GM20431 (cell line): ENCODE measurements around the gene SH3TC2.

ENCODE experiments used
- in situ Hi-C: fragments of 300-500 bp; cut with MseI, MboI; formaldehyde crosslinking; loops from one replicate; pipeline ENCODE4 v1.15.0; 2020; ENCODE audit warnings: low sequenced_read_pairs; ENCODE audit not compliant: unreplicated experiment

Gene SH3TC2

GRCh38 chr5:148962200-148962550, 100.7 kb downstream of the SH3TC2 start:
- in situ Hi-C loops = loop anchor here (25.0 kb wide), 1 partner anchor 225 kb away; no protein-coding TSS in a partner anchor

DNA sequence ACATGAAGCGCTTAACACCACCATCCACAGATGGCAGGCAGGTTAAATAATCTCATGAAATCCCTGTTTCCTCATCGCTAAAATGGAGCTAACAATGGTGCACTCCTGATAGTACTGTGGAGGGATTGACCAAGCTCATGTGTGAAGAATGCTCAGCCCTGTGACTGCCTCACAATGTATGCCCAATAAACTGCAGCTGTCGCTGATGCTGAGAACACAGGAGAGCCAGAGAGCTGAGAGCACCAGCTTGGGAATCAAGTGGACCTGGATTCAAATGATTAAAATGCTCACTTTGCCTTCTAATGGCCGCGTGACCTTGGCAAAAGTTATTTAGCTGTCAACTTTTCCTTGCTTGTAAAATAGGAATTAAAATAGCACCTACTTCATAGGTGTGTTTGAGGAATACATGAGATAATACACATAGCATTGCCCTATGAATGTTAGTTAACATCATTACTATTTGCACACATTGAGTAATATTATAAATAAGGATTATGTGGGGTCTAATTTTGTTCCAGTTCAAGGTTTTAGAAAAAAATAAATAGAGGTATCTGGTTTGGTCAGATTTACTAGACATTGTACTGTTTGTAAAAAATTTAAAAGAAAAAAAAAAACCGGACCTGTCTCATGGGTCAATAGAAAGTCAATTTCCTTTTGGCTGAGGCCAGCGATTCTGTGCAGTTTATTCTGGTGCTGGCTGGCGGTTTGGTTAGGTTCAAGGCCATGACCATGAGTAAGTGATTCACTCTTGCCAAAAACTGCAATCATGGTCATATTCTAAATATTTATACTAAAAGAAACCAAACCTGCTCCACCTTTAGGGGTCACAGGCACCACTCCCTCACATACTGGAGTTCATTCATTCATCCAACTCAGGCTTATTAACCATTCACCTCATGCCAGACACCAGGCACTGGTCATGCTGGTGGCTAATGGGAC, 101.3 kb downstream of the SH3TC2 start:
- in situ Hi-C loops = loop anchor here (25.0 kb wide), 1 partner anchor 224 kb away; no protein-coding TSS in a partner anchor

GRCh38 chr5:148960070-148960769, 102.6 kb downstream of the SH3TC2 start:
- in situ Hi-C loops = loop anchor here (25.0 kb wide), 1 partner anchor 223 kb away; no protein-coding TSS in a partner anchor

- in situ Hi-C loops = loop anchor here (25.0 kb wide), 1 partner anchor 220 kb away; no protein-coding TSS in a partner anchor
These were observed 105.2 kb downstream of the SH3TC2 start for GRCh38 chr5:148957591-148958202.

DNA sequence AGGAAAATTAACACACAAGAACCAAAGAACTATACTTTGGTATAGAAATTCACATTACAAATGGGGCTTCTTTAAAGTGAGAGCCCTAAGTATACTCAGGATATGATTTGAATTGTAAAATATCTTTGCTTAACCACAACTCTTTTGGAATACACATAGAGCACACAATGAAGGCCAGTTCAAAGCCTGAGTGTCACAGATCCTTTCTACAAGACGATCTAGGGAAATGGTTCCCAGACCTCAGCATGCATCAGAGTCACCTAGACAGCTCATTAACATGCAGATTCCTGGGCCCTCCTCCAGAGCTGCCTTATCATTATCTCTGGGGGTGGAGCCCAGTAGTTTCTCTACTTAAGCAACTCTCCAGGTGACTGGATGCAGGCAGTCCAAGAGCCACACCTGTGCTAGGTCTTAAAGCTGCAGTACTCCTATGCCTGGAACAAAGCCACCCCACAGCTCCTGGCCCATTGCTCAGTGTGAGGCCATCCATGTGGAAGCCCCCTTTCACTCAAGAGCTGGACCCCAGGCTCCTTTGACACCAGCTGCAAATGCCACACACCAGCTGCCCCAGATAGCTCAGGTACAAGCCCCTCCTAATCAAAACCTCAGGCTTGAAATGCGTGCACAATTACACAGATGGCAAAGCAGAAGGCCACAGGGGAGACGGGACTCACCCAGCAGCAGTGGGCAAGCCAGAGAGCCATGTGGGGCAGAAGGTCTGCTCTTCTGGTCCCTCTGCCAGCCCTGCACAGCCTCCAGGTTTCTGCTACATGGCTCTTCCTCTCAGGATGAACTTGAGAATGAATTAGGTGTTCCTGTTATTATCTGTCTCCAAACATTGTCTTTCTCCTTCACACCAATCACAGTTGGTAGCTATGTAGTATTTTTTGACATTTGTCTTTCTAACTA, 106.1 kb downstream of the SH3TC2 start:
- in situ Hi-C loops = loop anchor here (25.0 kb wide), 1 partner anchor 219 kb away; no protein-coding TSS in a partner anchor
